Fibroblast of lung (primary cell): ENCODE data around the gene ASH1L.

ENCODE experiments used
- CTCF ChIP-seq, 2 donors: IDR thresholded peaks in 1 of 2; conservative IDR thresholded peaks in 1 of 2; 1 replicate in 1 of 2; 2 replicates in 1 of 2; pipeline ENCODE4 v1.5.1; 2011 to 2012; ENCODE audit warnings: low read length in 2 of 2, control low read depth in 1 of 2, inconsistent platforms in 1 of 2, low read depth in 1 of 2, mild to moderate bottlenecking in 1 of 2
- EZH2 ChIP-seq: IDR thresholded peaks from 2 replicates; pipeline ENCODE4 v1.5.1; 2012; ENCODE audit warnings: low read length, control low read depth, mild to moderate bottlenecking; ENCODE audit errors: missing control alignments

GRCh38 chr1:155504207-155504606 is 58.4 kb downstream of the ASH1L start:
- TF ChIP-seq CTCF (conservative IDR thresholded peaks at IDR 0.05 in 1 of 2, IDR thresholded peaks at IDR 0.05 in 1 of 2; ENCODE audit: low read depth in 1 of 2, low read length in 2 of 2) (peak; percentile 19 to 43), EZH2 (no peak)
